Activated CD8-positive, alpha-beta memory T cell treated with anti-CD3 and anti-CD28 coated beads, Interleukin-2, amount 50 U/mL, for 48 hours (primary cell): ENCODE measurements around the gene CLDN25.

Source experiments
- DNase-seq: peaks from one replicate; pipeline ENCODE4 v3.0.0-alpha.2; 2020

CLDN25 gene

GRCh38 chr11:113814181-113814580 is 34.6 kb downstream of the CLDN25 start:
- DNase-seq = no peak

GRCh38 chr11:113817162-113817561 is 37.6 kb downstream of the CLDN25 start:
- no peak for DNase-seq

GRCh38 chr11:113817626-113818025 is 38.0 kb downstream of the CLDN25 start:
- no peak for DNase-seq

- DNase-seq = no peak
These were observed 38.8 kb downstream of the CLDN25 start for GRCh38 chr11:113818426-113818825.

- no peak for DNase-seq
These were observed 47.9 kb downstream of the CLDN25 start for GRCh38 chr11:113827477-113827876.

- no peak for DNase-seq
These were observed 48.6 kb downstream of the CLDN25 start for GRCh38 chr11:113828191-113828590.

- no peak for DNase-seq
These were observed 50.2 kb downstream of the CLDN25 start for GRCh38 chr11:113829751-113830150.
